K562 (cell line): ENCODE results near the gene C2orf76. TPM values are rescaled to one million over a fixed set of nuclear protein-coding genes. Genes with fewer than 3 reads are reported as not detected.

Experiments used
- ATAC-seq: fragments of 200-7000 bp; cut with Tn5 transposase; 3 replicates; pipeline ENCODE4 v1.9.1; 2020; ENCODE audit warnings: moderate library complexity
- BruUV-seq: library from RNA; stranded (reverse); fragments of 400-500 nt; replicated peaks from 2 replicates; lab custom pipeline; 2021; lab: Mats Ljungman, UMichigan
- CTCF ChIA-PET: fragments of 300-600 bp; formaldehyde crosslinking; extraction: SDS; loops from one replicate; lab custom pipeline; 2021; ENCODE audit warnings: low intra/inter-chr PET ratio; lab: Yijun Ruan, JAX
- POLR2A ChIA-PET: fragments of 300-600, 350-650 bp; sonication (Branson Sonifier 250); formaldehyde crosslinking; extraction: SDS; loops from one replicate; lab custom pipeline; 2021; ENCODE audit warnings: antibody characterized with exemption, inconsistent platforms; lab: Yijun Ruan, JAX
- DNase-seq, 4 experiments: peaks; one replicate each; pipeline versions ENCODE4 v3.0.0 to v3.0.0-alpha.2; 2011 to 2018; ENCODE audit warnings: low spot score in 3 of 4, mixed read lengths in 3 of 4; ENCODE audit errors: extremely low read depth in 1 of 4
- FAIRE-seq: peaks from 2 replicates; lab custom pipeline; 2011; peaks lifted over from hg19 to GRCh38; lab: Jason Lieb, UNC
- H2AFZ ChIP-seq: 2 replicates; pipeline ENCODE4 v1.6.0; 2011; ENCODE audit warnings: low read depth, low read length, control low read depth, inconsistent platforms
- H3K27ac ChIP-seq: fragments of 200-600 bp; 3 replicates; pipeline ENCODE4 v1.8.0; 2011; ENCODE audit warnings: low read depth, mild to moderate bottlenecking, control low read depth, inconsistent platforms, low read length, moderate library complexity, mixed read lengths; ENCODE audit errors: extremely low read depth
- H3K27me3 ChIP-seq, 2 experiments: fragments of 300-600 bp in 1 of 2; 2 replicates in 1 of 2; 3 replicates in 1 of 2; pipeline versions ENCODE4 v1.6.0 to v1.8.0; 2011; ENCODE audit warnings: inconsistent platforms in 2 of 2, low read length in 2 of 2, mild to moderate bottlenecking in 1 of 2, mixed read lengths in 1 of 2, moderate library complexity in 1 of 2; ENCODE audit not compliant: control insufficient read depth in 2 of 2, insufficient read depth in 2 of 2
- H3K36me3 ChIP-seq: fragments of 300-600 bp; 3 replicates; pipeline ENCODE4 v1.8.0; 2011; ENCODE audit warnings: mild to moderate bottlenecking, low read length, inconsistent platforms; ENCODE audit not compliant: control insufficient read depth, insufficient read depth
- H3K4me1 ChIP-seq, 2 experiments: fragments of 200-600 bp in 1 of 2; replicated peaks in 1 of 2; 2 replicates in 1 of 2; 3 replicates in 1 of 2; pipeline versions ENCODE4 v1.5.1 to v1.8.0; 2011; ENCODE audit warnings: inconsistent platforms in 2 of 2, low read length in 2 of 2, mild to moderate bottlenecking in 1 of 2, mixed read lengths in 1 of 2, moderate library complexity in 1 of 2; ENCODE audit not compliant: control insufficient read depth in 2 of 2, insufficient read depth in 2 of 2
- H3K4me2 ChIP-seq: 2 replicates; pipeline ENCODE4 v1.6.1; 2011; ENCODE audit warnings: low read length, control low read depth, inconsistent platforms, mixed read lengths; ENCODE audit not compliant: insufficient read depth
- H3K4me3 ChIP-seq: fragments of 200-600 bp; sonication (generic), shearing (Covaris generic); 2 replicates; pipeline ENCODE4 v1.5.1; 2016; ENCODE audit warnings: control low read depth, inconsistent platforms
- H3K79me2 ChIP-seq: fragments of 200-600 bp; 3 replicates; pipeline ENCODE4 v1.8.0; 2011; ENCODE audit warnings: low read length, inconsistent platforms; ENCODE audit not compliant: control insufficient read depth, insufficient read depth
- H3K9ac ChIP-seq, 2 experiments: 2 replicates each; pipeline versions ENCODE4 v1.6.0 to v1.6.1; 2011; ENCODE audit warnings: low read depth in 2 of 2, low read length in 2 of 2, control low read depth in 1 of 2, inconsistent platforms in 1 of 2, mild to moderate bottlenecking in 1 of 2, mixed read lengths in 1 of 2; ENCODE audit not compliant: insufficient read depth in 1 of 2
- H3K9me1 ChIP-seq: one replicate; pipeline ENCODE4 v1.6.0; 2011; ENCODE audit warnings: inconsistent platforms, mild to moderate bottlenecking, low read length, moderate library complexity; ENCODE audit not compliant: control insufficient read depth, insufficient read depth
- H3K9me3 ChIP-seq: replicated peaks from 2 replicates; pipeline ENCODE4 v1.5.1; 2011; ENCODE audit warnings: low read depth, low read length, inconsistent platforms; ENCODE audit not compliant: control insufficient read depth, insufficient read depth
- H4K20me1 ChIP-seq: replicated peaks from 2 replicates; pipeline ENCODE4 v1.6.1; 2011; ENCODE audit warnings: low read length, inconsistent platforms, mixed read lengths; ENCODE audit not compliant: control insufficient read depth, insufficient read depth
- ASH1L ChIP-seq: fragments of 450-650 bp; IDR thresholded peaks from 2 replicates; pipeline ENCODE4 v1.6.1; 2018; ENCODE audit warnings: borderline replicate concordance, mild to moderate bottlenecking, low read depth; ENCODE audit not compliant: partially characterized antibody
- EP300 ChIP-seq: IDR thresholded peaks from 2 replicates; pipeline ENCODE4 v1.6.1; 2012; ENCODE audit warnings: low read length, improper control_type of control experiment
- MBD2 ChIP-seq: sonication (generic); IDR thresholded peaks from 2 replicates; pipeline ENCODE4 v1.6.1; 2016; ENCODE audit warnings: low read depth, borderline replicate concordance
- PHF8 ChIP-seq: fragments of 200-600 bp; sonication (generic); IDR thresholded peaks from 2 replicates; pipeline ENCODE4 v1.6.1; 2012; ENCODE audit warnings: mixed run types, mild to moderate bottlenecking, inconsistent platforms, low read length, moderate library complexity, borderline replicate concordance
- TAF15 ChIP-seq: fragments of 200-400 bp; formaldehyde crosslinking; IDR thresholded peaks from 2 replicates; pipeline ENCODE4 v1.6.1; 2017; ENCODE audit warnings: mild to moderate bottlenecking, low read depth, low read length, moderate library complexity
- ZNF224 ChIP-seq: sonication (generic); formaldehyde crosslinking; IDR thresholded peaks from 2 replicates; pipeline ENCODE4 v1.8.0; 2022; ENCODE audit warnings: mild to moderate bottlenecking, missing genetic modification reagents
- WGBS: fragments of 100-300 bp; shearing (Covaris generic); methylation state at CpG from one replicate; pipeline ENCODE4 v1.1.6; 2016; ENCODE audit warnings: low coverage, mixed read lengths; ENCODE audit not compliant: insufficient coverage; ENCODE audit errors: missing lambda C conversion rate; 5-methylcytosine and 5-hydroxymethylcytosine counted together
- in situ Hi-C: fragments of 300-500 bp; cut with MboI; formaldehyde crosslinking; loops from 4 replicates; pipeline ENCODE4 v1.15.0; 2018; ENCODE audit warnings: inconsistent platforms, mixed read lengths
- intact Hi-C: fragments of 100-400 bp; cut with micrococcal nuclease; formaldehyde crosslinking; loops from 2 replicates; pipeline ENCODE4 v1.14.2; 2022
- polyA plus RNA-seq, 8 experiments: library from polyadenylated mRNA; depleted of rRNA in 4 of 8; stranded (reverse) in 5 of 8; unstranded in 3 of 8; fragments of >200 nt; fragmentation: Nextera tagmentation in 2 of 8; fragmentation: Illumina TruSeq in 1 of 8; extraction: Ambion mirVana in 2 of 8; extraction: Trizol in 1 of 8; gene quantifications; 2 replicates each; pipeline versions ENCODE4 v1.2.1 to v1.2.3, GENCODE V29; 2011 to 2014; ENCODE audit warnings: inconsistent platforms in 1 of 8, missing spikeins in 1 of 8
- total RNA-seq, 7 experiments: library from RNA; depleted of rRNA in 6 of 7; stranded (reverse); fragments of >200 nt in 6 of 7; fragmentation: Illumina TruSeq in 2 of 7; extraction: Trizol in 2 of 7; gene quantifications; 2 replicates each; pipeline versions ENCODE4 v1.2.1 to v1.2.3, GENCODE V29; 2011 to 2021; ENCODE audit warnings: low replicate concordance in 1 of 7
- TF ChIP-seq, protein P1 (sequence below): fragments of 250-450 bp; sonication (Bioruptor Pico); IDR thresholded peaks from 2 replicates; pipeline ENCODE4 v1.8.0; 2021; ENCODE audit warnings: borderline replicate concordance, mild to moderate bottlenecking, moderate library complexity; ENCODE audit not compliant: poor library complexity, severe bottlenecking
- TF ChIP-seq, protein P2 (sequence below): fragments of 250-450 bp; sonication (Bioruptor Pico); IDR thresholded peaks from 2 replicates; pipeline ENCODE4 v1.5.0; 2022; ENCODE audit warnings: mild to moderate bottlenecking

C2orf76 gene
- total and polyA plus RNA-seq, 9 of the 15 experiments (the other 6 are each of a cell fraction or from before 2014, with no cell fraction given), result 4.8 to 26.2 (median 14.5) TPM

DNA sequence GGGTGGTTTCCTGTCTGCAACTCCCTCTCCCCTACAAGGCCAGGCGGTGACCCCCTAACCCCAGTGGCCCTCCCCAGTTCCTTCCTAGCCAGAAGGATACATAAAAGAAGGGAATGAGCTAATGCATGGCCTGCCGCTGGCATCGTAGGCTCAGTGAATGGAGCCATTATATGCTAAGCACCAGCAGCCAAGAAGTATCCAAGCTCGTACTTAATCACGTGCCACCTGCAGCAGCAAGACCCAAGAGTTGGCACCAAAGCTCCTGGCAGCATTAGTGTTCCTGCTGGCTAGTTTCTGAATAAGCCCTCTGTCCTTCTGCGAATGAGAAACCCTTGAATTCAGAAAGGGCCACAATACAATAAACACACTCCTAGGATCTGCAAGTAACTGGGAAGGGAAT lies 4.5 kb upstream of the C2orf76 start:
- Histone ChIP-seq H3K27ac (no peak overlapping the region), H2AFZ (no peak overlapping the region), H3K4me1 (peaks cover 3 to 14% of the 10 kb centered on the region in 2 experiments; a peak in 3 of 5 replicates), H3K36me3 (peaks cover 44% of the 10 kb centered on the region; the same call in 2 of the 3 replicates), H3K9me1 (peaks cover 4% of the 10 kb centered on the region), H3K9ac (no peak overlapping the region), H3K4me3 (no peak overlapping the region), H4K20me1 (no peaks in the 10 kb centered on the region), H3K79me2 (peaks cover 12% of the 10 kb centered on the region), H3K27me3 (no peaks in the 10 kb centered on the region), H3K9me3 (no peaks in the 10 kb centered on the region), H3K4me2 (no peak overlapping the region)
- 95% methylated on average over 5 of the region's 6 CpGs for WGBS
- ATAC-seq, result no peak
- TF ChIP-seq, protein P1, sequence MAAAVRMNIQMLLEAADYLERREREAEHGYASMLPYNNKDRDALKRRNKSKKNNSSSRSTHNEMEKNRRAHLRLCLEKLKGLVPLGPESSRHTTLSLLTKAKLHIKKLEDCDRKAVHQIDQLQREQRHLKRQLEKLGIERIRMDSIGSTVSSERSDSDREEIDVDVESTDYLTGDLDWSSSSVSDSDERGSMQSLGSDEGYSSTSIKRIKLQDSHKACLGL (CRISPR knock-in tag), result no peak
- TF ChIP-seq PHF8 (no peak), TAF15 (no peak), EP300 (no peak), ASH1L (no peak), MBD2 (no peak), ZNF224 (CRISPR knock-in tag) (no peak)
- TF ChIP-seq, protein P2, sequence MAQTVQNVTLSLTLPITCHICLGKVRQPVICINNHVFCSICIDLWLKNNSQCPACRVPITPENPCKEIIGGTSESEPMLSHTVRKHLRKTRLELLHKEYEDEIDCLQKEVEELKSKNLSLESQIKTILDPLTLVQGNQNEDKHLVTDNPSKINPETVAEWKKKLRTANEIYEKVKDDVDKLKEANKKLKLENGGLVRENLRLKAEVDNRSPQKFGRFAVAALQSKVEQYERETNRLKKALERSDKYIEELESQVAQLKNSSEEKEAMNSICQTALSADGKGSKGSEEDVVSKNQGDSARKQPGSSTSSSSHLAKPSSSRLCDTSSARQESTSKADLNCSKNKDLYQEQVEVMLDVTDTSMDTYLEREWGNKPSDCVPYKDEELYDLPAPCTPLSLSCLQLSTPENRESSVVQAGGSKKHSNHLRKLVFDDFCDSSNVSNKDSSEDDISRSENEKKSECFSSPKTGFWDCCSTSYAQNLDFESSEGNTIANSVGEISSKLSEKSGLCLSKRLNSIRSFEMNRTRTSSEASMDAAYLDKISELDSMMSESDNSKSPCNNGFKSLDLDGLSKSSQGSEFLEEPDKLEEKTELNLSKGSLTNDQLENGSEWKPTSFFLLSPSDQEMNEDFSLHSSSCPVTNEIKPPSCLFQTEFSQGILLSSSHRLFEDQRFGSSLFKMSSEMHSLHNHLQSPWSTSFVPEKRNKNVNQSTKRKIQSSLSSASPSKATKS (CRISPR knock-in tag), result no peak
- no peak for FAIRE-seq
- intact Hi-C loops (no loop called here), in situ Hi-C loops (no loop called here)
- CTCF ChIA-PET, result no interaction called here
- no TSS peak for BruUV-seq
- DNase-seq, result no peak
- POLR2A ChIA-PET, result interaction anchor here (0.8 kb wide), 1 partner anchor 308 kb away, joined by 3 read pairs; the partner anchor contains the start of gene TMEM177
